ENCODE measurements around the gene RNF151.
A peak's percentile ranks its signal among the peaks of the same experiment; 100 is the strongest.

The RNF151 gene

GRCh38 chr16:1991588-1991947 is 24.9 kb downstream of the RNF151 start:
- no peak for DNase-seq (ENCODE audit: low read depth, low spot score)

DNA sequence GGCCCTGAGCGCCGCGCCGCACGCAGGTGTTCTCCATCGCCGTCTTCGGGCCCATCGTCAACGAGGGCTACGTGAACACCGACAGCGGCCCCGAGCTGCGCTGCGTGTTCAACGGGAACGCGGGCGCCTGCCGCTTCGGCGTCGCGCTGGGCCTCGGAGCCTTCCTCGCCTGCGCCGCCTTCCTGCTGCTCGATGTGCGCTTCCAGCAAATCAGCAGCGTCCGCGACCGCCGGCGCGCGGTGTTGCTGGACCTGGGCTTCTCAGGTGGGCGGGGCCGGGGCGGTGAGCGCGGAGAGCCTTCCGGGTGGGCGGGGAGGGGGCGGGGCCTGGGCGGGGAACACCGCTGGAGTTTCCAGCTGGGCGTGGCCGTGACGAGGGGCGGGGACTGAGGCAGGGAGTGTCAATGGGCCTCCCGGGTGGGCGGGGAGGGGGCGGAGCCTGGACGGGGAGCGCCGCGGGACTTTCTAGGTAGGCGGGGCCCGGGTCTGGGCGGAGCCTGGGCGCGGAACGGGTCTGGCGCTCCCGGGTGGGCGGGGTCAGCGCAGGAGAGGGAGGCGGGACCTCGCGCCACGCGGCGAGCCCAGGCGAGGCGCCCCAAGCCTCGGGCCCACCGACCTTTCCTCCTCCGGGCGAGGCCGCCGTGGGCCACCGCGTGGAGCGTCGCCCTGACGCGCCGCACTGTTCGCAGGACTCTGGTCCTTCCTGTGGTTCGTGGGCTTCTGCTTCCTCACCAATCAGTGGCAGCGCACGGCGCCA is 25.5 kb downstream of the RNF151 start:
- DNase-seq (ENCODE audit: low read depth, low spot score), result peak; percentile 96

DNA sequence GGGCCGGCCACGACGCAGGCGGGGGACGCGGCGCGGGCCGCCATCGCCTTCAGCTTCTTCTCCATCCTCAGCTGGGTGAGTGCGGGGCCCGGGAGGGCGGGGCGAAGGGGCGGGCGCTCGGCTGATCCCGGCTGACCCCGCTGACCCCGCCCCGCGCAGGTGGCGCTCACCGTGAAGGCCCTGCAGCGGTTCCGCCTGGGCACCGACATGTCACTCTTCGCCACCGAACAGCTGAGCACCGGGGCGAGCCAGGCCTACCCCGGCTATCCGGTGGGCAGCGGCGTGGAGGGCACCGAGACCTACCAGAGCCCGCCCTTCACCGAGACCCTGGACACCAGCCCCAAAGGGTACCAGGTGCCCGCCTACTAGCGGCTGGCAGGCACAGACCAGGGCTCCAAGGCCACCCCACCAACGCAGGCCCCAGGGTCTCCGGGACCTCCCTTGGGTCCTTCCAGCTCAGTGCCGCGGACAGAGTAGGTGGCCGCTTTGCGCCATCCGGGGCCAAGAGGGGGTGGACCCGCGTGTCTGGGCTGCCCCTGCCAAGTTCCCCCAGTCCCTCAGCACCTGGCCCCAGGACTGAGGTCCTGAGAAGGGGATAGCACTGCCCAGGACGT is 26.2 kb downstream of the RNF151 start:
- no peak for DNase-seq (ENCODE audit: low read depth, low spot score)

GRCh38 chr16:1993731-1994131 is 27.1 kb downstream of the RNF151 start:
- DNase-seq (ENCODE audit: low read depth, low spot score), result no peak

GRCh38 chr16:1997494-1998359 is 31.1 kb downstream of the RNF151 start:
- no peak for DNase-seq (ENCODE audit: low read depth, low spot score)

DNA sequence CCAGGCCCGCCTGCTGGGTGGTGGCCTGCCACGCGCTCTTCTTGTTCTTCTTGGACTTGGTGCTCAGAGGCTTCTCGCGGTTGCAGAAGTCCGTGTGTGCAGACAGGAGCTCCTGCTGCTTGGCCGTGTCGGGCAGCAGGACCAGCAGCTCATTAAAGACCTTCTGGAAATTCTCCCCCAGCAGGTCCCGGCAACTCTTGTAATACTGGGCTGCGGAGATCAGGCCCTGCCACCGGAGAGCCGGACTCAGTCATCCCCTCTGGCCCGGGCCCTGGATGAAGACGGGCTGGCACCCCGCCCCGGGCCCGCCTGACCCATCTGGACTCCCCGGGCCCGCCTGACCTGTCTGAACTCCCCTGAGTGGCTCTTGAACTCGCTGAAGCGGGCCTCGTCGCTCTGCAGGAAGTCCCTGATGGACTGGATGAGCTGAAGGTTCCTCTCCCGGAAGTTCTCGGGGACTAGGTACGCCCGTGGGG is 31.7 kb downstream of the RNF151 start:
- no peak for DNase-seq (ENCODE audit: low read depth, low spot score)

DNA sequence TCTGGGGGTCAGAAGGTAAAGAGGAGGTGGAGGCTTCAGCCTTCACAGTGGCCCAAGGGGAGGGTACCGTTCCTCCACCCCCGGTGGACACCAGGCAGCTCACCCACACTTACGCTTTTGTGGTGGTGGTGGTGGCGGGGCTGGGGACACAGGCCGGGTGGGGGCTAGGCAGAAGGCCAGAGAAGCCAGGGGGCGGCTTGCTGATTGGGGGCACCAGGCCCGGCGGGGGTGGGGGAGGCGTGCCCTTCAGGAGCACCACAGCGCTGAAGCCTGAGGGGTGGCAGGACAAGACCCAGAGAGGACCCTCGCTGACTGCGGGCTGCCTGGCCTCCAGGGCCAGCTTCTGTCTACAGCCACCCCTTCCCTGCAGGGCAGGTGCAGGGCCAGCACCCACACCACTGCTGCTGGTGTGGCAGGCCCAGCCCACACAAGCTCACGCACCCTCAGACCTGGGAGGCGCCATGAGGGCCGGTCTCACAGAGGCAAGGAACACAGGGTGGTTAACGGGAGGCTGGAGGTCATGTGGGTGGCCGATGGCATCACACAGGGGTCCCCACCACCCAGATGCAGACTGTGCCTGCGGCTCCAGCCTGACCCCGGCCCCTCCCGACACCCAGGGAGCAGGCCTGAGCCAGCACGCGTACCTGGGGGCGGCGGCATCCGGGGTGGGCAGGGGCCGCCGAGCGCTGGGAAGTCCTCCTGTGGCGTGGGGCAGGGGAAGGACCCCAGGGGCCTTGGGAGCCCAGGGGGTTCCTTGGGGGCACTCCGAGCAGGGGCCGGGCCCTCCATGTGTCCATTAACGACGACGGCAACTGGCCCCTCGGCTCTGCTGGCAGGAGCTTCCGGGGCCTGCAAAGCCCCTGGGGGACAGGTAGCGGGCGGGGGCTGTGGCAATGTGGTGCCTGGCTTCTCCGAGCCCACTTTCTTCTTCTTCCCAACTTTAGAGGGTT is 32.5 kb downstream of the RNF151 start:
- DNase-seq (ENCODE audit: low read depth, low spot score), result no peak

DNA sequence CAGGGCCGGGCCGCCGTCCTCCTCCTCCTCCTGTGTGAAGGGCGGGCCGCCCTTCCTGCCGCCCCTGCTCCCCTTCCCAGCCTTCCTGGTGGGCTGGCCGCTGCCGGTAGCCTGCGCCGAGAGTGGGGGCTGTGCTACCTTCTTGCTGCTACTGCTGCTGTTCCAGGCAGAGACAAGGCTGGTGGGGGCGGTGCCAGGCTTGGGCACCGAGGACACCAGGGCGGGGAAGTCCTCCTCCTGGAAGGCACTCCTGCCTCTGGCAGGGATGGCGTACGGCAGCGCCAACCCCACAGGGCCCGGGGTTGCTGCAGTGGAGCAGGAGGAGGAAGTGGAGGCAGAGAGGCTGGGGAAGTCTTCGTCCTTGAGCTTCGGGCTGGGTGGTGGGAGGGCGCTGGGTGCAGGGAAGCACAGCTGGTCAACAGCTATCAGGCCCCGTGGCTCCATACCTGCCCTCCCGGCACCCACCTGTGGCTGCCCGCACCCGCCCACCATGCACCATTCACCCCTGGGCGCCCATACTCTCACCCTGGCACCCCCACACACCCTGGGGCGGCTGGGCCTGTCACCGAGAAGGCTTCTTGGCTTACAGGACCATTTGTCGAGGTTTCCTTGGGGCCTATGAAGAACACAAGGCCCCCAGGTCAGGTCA is 33.3 kb downstream of the RNF151 start:
- DNase-seq (ENCODE audit: low read depth, low spot score), result no peak

GRCh38 chr16:2001035-2001434 is 34.4 kb downstream of the RNF151 start:
- no peak for DNase-seq (ENCODE audit: low read depth, low spot score)

GRCh38 chr16:2001456-2002355 is 35.0 kb downstream of the RNF151 start:
- no peak for DNase-seq (ENCODE audit: low read depth, low spot score)

- no peak for DNase-seq (ENCODE audit: low read depth, low spot score)
These were observed 36.0 kb downstream of the RNF151 start for GRCh38 chr16:2002406-2003230.

GRCh38 chr16:2003231-2003826 is 36.7 kb downstream of the RNF151 start:
- DNase-seq (ENCODE audit: low read depth, low spot score), result no peak

DNA sequence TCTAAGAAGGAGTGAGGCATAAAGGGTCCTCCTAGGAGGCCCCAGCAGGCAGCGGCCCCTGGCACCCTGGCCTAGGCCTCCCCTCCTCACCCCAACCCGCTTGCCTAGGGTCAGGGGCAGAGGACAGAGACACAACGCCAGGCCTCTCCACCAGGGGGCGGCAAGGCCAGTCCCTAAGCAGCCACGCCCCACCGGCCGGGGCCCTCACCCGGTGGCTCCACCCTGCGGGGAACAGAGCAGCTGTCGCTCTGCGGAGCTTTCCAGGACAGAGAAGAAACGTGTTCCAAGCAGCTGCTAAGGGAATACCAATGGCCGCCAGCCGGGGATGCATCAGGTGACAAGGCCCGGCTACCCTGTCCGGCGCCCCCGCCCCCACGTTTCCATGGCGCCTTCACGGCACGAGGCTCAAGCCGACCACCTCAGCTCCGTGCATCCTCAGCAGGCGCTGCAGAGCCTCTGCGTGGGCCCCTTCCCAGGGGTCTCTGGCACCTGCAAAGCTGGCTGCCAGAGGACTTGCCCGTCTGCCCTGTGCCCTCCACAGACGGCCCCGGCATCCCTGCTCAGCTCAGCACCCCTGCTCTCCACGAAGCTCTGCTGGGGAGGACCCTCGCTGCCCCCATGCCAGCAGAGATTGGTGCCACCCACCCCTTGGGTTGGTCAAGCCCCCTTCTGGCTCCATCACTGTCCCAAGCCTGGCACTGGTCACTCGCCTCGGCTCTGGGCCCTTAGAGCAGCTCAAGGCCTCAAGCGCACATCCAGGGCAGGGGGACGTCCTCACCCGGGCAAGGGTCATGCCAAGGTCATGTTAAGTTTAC is 37.4 kb downstream of the RNF151 start:
- peak; percentile 92 for DNase-seq (ENCODE audit: low read depth, low spot score)

DNA sequence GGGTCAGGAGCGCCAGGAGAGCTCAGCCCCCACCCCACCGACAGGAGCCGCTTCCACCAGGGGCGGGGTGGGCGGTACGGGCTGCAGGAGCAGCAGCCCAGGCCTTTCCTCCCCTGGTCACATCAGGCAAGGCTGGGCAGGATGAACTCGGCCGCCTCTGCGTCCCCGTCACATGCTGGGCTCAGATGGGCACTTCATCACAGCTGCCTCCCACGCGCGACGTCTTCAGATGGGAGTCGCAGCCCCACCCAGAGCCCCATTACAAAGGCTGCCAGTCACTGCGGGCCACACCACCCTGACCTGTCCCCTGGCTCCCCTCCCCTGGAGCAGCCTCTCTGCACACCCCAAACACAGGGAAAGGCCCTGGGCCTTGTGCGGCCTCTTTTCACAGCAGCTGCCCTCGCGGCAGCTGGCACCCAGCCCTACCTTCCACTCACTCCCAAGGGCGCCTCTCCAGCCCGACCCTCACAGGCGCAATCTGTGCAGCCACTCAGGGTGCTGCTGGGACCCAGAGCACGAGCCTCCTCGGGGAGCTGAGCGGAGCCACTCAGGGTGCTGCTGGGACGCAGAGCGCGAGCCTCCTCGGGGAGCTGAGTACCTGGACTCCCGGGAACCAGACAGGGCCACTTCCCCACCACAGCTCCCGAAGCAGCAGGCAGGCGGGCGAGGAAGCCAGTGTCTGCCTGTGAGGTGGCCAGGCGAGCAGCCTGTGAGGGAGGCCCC is 38.3 kb downstream of the RNF151 start:
- no peak for DNase-seq (ENCODE audit: low read depth, low spot score)

GRCh38 chr16:2005646-2006045 is 39.0 kb downstream of the RNF151 start:
- DNase-seq (ENCODE audit: low read depth, low spot score), result no peak

- no peak for DNase-seq (ENCODE audit: low read depth, low spot score)
These were observed 39.7 kb downstream of the RNF151 start for GRCh38 chr16:2006317-2006716.
